Activated CD8-positive, alpha-beta memory T cell treated with anti-CD3 and anti-CD28 coated beads, Interleukin-2, amount 50 U/mL, for 48 hours (primary cell): Measurements from ENCODE around the gene HYAL3.

Source experiments
- DNase-seq: peaks from one replicate; pipeline ENCODE4 v3.0.0-alpha.2; 2020

The HYAL3 gene

DNA sequence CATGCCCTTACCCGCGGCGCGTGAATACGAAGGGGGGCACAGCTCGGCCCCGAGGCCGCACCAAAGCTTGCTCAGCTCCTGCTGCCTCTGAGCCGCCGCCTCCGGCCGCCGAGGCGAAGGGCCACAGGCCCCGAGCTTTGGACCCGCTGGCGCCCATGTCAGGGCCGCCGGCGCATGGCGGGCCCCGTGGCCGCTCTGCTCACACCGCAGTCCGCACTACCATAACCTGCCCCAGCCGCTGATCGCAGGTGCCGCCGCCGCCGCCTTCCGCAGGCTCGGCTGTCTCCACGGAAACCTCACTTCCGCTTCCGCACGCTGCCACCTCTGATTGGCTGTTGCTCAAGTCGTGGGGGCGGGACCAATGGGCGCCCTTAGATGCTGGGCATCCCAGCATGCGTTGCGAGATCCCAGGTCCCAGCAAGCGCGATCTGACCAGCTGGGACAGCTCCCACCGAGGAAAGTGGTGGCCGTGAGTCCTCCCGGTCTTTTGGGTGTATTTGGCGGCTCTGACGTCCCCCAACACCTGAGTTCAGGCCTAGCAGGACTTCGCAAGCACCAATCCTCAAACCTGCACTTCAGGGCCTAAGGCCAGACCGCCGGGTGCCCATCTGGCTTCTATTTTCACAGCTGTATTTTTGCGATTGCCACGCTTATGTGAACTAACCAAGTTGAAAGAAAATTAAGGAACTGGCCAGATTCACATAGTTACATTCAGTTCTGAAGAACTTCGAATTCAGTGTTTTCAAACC is 28.9 kb upstream of the HYAL3 start, which contains the start of gene TUSC2:
Gene TUSC2, minus strand, starts transcription at position 281 of the 749 bp plus-strand sequence. Its CDS starts 124 bp downstream, at position 157.
- peak; percentile 96 for DNase-seq

DNA sequence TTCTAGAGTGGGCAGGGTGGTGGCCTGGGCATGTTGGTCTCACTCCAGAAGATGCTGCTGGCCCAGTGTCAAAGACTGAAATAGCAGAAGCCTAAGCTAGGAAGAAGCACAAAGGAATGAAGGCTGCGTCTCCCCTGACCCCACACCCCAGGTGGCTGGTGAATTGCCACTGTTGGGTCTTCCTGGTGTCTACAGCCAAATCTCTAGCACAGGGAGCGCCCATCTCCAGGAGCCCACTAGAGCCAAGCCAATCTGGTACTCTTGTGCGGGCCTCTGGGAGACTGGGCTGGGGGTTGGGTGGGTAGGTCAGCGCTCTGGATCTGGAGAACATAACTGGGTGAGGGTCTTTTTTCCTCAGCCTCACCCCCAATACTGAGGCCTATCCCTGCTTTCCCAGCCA is 27.9 kb upstream of the HYAL3 start:
- DNase-seq, result no peak

GRCh38 chr3:50326182-50326541 is 27.0 kb upstream of the HYAL3 start:
- no peak for DNase-seq

DNA sequence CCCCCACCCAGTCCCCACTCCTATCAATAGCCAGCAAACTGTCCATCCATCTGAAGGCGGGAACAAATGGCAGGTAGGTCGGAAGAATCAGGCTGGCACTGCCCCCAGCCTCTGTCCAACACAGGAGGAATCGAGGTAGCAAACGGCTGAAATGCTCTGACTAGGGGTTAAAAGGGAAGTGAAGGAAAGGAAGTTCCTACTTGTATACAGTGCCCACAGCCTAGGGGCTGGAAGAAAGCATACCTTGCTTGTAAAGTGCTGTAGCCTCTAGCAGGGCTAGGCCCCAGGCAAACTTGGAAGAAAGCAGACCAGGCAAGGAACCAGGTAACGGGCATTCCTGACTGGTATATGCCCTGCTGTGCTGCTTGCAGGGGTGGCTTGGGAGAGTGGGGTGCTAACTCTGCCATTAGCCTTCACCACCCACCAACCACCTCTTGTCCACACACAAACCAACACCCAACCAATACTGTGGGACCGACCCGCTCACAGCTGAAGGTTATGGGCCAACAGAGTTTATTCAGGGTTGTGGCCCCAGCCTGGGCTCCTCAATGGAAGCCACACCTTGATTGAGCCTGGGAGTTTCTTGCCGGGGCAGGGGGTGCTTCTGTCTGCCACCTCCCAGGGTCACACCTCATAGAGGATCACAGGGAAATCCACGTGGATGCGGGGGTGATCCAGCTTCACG is 26.4 kb upstream of the HYAL3 start:
- DNase-seq, result no peak

- DNase-seq, result no peak
These were observed 25.9 kb upstream of the HYAL3 start for GRCh38 chr3:50325113-50325480.

DNA sequence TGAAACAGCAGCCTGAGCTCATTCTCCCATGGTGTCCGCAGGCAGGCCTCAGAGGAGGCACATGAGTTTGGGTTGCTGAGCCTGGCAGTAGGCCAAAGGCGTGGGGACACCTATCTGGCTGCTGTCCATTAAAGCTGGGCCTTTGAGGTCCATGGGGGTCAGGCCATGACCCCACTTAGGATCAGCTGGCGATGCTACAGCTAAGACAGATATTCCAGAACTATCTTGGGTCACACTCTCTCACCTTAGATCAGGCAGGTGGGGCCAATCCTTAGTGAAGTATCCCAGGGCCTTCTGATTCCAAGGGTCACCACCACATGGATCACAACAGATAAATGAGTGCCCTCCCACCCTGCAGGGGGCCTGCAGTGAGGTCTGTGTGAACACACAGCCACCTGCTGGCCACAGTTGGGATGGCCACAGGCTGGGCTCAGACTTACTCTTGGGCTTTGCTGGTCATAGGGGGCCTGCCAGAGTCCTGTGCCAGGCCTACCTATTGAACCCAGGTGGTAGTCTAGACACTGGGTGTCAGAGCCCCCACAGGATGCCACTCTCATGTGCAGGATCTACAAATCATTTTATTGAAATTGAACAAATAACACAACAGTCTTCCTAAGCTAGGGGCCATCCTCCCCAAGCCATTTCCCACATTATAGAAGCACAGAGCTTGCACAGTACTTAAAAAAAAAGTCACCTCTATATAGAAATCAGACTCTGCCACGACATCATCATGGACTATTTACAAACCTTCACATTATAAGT is 25.3 kb upstream of the HYAL3 start:
- DNase-seq, result peak; percentile 83

DNA sequence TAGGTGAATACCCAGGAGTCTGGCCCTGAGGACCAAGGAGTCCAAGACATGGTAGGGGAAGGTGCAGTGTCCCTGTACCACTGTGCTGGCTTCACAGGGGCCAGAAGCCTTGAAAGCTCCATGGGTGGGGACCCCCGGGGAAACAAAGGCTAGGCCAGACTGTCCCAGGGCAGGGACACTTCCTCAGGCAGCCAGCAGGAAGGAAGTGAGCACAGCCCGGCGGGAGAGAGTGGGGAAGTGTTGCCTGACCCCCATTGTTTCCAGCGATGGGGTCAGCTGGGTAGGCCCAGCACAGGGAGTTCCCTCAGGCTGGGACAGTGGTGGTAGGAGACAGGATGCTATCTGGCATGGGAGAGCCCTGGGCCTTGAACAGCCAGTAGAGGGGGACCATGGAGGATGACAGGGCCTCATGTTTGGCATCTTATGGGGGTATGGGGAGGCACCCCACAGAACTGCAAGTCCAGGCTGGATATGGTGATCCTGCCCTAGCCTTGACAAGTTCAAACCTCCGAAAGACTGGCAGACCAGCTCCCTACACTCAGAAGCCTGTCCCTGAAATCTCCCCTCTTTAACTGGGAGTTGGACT is 24.5 kb upstream of the HYAL3 start:
- no peak for DNase-seq

DNA sequence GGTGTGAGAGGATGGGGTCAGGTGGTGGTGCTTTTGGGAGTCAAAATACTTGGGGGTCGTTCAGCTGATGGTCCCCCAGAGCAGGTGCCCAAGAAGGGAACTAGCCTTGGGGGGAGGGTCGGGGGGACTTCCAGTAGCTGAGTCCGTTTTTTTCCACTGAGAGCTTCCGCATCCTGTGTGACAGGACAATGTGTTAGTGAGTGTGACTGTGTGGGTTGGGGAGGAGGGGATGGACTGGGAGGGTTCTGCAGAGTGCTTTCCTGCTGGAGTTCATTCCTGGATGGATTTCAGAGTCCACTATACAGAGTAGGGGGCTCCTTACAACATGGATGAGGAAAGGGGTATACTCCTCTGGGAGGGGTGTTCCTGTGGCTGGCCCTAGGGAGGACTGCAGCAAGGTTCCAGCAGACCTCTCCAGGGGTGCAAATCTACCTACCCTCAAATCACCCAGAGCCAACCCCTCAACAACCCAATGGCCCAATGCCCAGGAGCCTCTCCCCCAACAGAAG is 23.9 kb upstream of the HYAL3 start:
- no peak for DNase-seq

- no peak for DNase-seq
These were observed 23.3 kb upstream of the HYAL3 start, which contains the start of gene HYAL2 for GRCh38 chr3:50322386-50323091. TSS of gene HYAL2 (minus strand) at chr3:50322745. CDS start at chr3:50320489, 2,256 bp downstream.

DNA sequence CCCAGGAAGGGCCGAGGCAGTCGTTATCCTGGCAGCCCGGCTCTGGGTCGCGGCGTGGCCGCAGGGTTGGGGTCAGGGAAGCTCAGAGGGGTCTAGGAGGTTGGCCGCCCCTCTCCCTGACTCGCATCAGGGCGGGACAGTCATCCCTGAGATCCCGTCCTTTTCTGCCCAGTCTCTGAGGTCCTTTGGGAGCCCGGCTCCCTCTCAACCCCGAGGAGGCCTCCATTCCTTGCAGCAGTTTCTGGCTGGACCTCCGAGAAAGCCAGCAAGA is 22.8 kb upstream of the HYAL3 start:
- DNase-seq, result no peak

DNA sequence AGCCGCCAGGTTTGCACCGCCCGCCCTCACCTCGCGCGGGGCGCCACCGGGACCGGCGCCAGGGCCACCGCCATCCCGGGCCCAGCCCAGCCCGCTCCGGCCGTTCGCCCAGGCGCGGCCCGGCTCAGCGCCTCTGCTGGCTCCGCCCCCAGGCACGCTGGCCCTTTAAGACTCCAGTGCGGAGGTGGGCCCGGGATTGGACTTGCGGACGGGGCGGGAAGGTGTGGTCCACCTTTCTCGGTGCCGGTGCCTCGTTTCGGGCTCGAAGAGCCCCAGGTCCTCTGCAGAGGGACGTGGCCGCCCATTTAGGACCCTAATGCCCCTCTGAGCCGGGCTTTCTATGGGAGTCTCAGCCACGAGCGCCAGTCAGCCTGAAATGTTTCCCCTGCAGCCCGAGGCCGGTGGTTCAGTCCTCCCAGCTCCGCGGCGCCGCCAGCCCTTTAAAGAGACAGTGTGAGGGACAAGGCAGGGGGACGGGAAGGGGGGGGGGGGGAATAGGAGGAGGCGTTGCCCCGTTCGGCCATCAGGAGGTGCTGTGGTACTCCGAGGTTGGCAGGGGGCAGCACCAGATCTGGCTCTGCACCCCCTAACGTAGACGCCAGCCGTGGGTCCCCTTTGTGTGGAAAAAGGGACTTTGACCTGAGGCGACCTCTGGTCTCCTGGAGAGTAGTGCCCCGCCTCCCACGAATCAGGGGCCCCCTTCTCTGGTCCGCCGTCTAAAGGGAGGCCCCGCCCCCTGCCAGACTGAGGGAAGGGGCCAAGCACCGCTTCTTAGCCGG is 22.3 kb upstream of the HYAL3 start:
- peak; percentile 90 for DNase-seq

GRCh38 chr3:50320853-50321335 is 21.7 kb upstream of the HYAL3 start:
- no peak for DNase-seq

DNA sequence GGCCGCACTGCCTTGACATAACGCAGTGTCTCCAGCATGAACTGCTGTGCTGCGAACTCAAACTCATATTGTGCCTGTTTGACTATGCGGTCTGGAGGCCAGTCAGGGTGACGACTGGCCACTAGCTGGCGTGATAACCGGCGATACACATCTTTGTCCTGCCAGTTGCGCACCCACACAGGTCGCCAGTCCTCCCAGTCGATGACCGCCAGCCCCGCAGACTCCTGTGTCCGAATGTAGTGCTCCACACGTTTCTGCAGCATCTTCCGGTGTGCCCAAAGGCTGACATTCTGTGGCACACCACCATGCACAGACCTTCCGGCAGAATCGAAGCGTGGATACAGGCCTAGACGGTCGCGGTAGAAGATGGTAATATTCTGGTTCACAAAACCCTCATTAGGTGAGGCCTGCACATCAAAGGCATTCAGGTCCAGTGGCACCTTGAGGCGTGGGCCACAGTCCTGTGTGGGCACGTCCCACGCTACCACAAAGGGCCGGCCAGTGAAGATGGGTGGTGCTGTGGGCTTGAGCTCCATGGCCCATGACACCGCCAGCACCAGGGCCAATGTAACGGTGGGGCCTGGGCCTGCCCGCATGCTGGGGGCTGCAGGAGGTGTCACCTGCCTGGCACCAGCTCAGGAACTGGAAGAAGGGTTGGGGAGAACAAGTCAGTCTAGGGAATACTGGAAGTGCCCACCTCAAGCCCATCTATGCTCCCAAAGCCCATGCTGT is 20.9 kb upstream of the HYAL3 start:
- DNase-seq, result no peak

GRCh38 chr3:50319181-50319893 is 20.1 kb upstream of the HYAL3 start:
- DNase-seq, result no peak

DNA sequence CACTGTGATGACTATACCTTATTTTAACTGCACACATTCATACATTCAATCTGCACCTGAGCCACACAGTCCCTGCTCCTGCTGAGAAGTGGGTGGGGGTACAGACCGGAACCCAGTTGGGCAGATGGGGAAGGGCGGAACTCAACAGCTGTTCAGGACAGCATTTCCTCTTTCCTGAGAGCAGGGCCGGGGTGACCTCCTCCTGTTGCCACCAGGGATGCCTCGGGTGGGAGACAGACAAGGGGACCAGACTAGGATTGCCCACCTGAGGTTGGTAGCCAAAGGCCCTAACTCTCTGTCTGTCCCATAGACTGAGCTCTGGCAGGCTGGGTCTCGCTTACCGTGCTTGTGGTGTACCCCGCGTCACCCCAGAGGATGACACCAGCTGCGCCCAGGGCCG is 19.4 kb upstream of the HYAL3 start:
- no peak for DNase-seq

- DNase-seq, result no peak
These were observed 19.0 kb upstream of the HYAL3 start for GRCh38 chr3:50318163-50318562.

DNA sequence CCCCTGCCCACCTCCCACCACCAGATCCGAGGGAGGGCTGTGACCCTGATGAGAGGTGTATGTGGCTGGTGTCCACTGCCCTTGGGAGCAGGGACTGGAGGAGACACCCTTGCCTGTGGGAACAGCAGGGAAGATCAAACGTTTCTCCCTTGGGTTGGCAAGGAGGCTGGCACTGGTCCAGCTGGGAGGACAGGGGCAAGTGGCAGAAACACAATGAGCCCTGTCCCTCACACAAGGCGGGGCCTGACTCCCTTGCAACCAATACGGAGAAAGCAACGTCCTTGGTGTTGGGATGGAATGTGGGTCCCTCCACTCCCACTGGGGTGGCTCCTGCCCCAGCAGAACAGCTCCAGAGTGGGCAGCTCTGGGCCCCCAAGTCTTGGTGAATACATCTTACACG is 18.1 kb upstream of the HYAL3 start:
- DNase-seq, result no peak

DNA sequence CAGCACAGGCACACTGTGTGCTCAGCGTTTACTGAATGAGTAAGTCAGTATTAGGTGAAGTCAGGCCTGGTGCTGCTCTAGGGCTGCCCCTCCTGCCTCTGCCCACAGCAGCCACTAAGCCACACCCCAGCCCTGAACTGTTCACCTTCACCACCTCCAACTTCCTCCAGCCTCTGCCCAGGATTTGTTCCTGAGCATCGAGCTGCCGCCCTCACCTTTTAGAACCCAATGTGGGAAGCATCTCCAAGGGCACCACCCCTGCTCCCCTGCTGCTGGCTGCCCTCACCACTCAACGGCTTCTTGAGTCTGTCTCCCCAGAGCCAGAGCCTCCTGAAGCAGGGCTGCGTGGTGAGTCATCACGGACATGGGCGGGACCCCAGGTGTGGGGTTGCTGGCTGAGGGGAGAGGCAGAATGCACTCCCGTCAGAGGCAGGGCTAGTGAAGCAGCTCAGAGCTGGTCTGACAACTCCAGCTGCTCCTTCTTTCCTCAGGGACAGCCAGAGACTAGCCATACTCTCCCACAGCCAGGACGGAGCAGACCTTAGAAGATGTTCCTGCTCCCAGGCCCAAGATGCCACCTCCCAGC is 17.5 kb upstream of the HYAL3 start:
- peak; percentile 80 for DNase-seq

- DNase-seq, result no peak
These were observed 15.6 kb upstream of the HYAL3 start for GRCh38 chr3:50314816-50315215.

- no peak for DNase-seq
These were observed 15.1 kb upstream of the HYAL3 start for GRCh38 chr3:50314342-50314741.
